Measurements from ENCODE around the gene ANKFY1. TPM values are rescaled to one million over a fixed set of nuclear protein-coding genes. Genes with fewer than 3 reads are reported as not detected.

ANKFY1 gene
- polyA plus RNA-seq, 1 of the 3 experiments (the other 2 are of a cell fraction) = 29.6 TPM

DNA sequence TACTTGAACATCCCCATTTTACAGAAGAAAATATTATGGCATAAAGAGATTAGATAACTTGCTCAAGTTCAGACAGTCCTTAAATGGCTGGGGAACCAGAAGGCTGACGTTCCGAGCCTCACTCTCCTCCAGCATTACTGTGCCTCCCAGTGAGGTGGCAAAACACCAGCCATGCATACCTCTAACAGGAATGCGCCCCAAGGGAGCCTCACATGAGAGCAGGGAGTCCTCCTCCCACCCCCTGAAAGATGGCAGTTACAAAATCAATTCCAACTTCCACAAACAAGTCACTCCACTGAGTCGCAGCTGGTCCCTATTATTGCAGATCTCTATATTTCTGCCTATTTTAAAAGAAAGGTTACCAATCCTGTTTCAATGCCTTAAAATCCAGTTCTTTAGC, 55.5 kb downstream of the ANKFY1 start:
- 0 out of 2 replicates have a peak, but pooled peaks cover 6% of the 10 kb centered on the region for H4K20me1 ChIP-seq (ENCODE audit: insufficient read depth)
- no peak for DNase-seq
- 86% methylated on average over 4 of the region's 4 CpGs for WGBS (ENCODE audit: low lambda C conversion rate)
- CTCF ChIA-PET = interaction anchor here (4.0 kb wide), 1 partner anchor 8 kb away, joined by 18 read pairs; no protein-coding TSS in a partner anchor
- H3K79me2 ChIP-seq (ENCODE audit: insufficient read depth) = peaks cover 39% of the 10 kb centered on the region
- H3K27ac ChIP-seq (ENCODE audit: low read depth in 2 of 2, low read length in 1 of 2) = no peak overlapping the region
- no peak overlapping the region for H3K9ac ChIP-seq
- TF ChIP-seq FOXJ3 (CRISPR knock-in tag; IDR thresholded peaks at IDR 0.05) (no peak), TCF12 (IDR thresholded peaks at IDR 0.05) (no peak), NRF1 (IDR thresholded peaks at IDR 0.05; ENCODE audit: low read depth, low read length) (no peak), EP300 (IDR thresholded peaks at IDR 0.05; ENCODE audit: borderline replicate concordance in 1 of 2, low read depth in 1 of 2, low read length in 1 of 2) (no peak), GABPA (IDR thresholded peaks at IDR 0.05; ENCODE audit: low read depth) (no peak), SMC3 (IDR thresholded peaks at IDR 0.05; ENCODE audit: low read depth, low read length) (no peak), POLR2AphosphoS5 (IDR thresholded peaks at IDR 0.05; ENCODE audit: low read depth, low read length) (no peak)
- TF ChIP-seq, protein P1, sequence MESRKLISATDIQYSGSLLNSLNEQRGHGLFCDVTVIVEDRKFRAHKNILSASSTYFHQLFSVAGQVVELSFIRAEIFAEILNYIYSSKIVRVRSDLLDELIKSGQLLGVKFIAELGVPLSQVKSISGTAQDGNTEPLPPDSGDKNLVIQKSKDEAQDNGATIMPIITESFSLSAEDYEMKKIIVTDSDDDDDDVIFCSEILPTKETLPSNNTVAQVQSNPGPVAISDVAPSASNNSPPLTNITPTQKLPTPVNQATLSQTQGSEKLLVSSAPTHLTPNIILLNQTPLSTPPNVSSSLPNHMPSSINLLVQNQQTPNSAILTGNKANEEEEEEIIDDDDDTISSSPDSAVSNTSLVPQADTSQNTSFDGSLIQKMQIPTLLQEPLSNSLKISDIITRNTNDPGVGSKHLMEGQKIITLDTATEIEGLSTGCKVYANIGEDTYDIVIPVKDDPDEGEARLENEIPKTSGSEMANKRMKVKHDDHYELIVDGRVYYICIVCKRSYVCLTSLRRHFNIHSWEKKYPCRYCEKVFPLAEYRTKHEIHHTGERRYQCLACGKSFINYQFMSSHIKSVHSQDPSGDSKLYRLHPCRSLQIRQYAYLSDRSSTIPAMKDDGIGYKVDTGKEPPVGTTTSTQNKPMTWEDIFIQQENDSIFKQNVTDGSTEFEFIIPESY (IDR thresholded peaks at IDR 0.05; ENCODE audit: borderline replicate concordance, low read depth) = no peak
- TF ChIP-seq, protein P2, sequence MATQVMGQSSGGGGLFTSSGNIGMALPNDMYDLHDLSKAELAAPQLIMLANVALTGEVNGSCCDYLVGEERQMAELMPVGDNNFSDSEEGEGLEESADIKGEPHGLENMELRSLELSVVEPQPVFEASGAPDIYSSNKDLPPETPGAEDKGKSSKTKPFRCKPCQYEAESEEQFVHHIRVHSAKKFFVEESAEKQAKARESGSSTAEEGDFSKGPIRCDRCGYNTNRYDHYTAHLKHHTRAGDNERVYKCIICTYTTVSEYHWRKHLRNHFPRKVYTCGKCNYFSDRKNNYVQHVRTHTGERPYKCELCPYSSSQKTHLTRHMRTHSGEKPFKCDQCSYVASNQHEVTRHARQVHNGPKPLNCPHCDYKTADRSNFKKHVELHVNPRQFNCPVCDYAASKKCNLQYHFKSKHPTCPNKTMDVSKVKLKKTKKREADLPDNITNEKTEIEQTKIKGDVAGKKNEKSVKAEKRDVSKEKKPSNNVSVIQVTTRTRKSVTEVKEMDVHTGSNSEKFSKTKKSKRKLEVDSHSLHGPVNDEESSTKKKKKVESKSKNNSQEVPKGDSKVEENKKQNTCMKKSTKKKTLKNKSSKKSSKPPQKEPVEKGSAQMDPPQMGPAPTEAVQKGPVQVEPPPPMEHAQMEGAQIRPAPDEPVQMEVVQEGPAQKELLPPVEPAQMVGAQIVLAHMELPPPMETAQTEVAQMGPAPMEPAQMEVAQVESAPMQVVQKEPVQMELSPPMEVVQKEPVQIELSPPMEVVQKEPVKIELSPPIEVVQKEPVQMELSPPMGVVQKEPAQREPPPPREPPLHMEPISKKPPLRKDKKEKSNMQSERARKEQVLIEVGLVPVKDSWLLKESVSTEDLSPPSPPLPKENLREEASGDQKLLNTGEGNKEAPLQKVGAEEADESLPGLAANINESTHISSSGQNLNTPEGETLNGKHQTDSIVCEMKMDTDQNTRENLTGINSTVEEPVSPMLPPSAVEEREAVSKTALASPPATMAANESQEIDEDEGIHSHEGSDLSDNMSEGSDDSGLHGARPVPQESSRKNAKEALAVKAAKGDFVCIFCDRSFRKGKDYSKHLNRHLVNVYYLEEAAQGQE (IDR thresholded peaks at IDR 0.05; ENCODE audit: low read depth, low read length) = no peak
- TF ChIP-seq, protein P3, sequence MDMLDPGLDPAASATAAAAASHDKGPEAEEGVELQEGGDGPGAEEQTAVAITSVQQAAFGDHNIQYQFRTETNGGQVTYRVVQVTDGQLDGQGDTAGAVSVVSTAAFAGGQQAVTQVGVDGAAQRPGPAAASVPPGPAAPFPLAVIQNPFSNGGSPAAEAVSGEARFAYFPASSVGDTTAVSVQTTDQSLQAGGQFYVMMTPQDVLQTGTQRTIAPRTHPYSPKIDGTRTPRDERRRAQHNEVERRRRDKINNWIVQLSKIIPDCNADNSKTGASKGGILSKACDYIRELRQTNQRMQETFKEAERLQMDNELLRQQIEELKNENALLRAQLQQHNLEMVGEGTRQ (IDR thresholded peaks at IDR 0.05; ENCODE audit: borderline replicate concordance, low read depth, low read length) = no peak
- TF ChIP-seq, protein P4, sequence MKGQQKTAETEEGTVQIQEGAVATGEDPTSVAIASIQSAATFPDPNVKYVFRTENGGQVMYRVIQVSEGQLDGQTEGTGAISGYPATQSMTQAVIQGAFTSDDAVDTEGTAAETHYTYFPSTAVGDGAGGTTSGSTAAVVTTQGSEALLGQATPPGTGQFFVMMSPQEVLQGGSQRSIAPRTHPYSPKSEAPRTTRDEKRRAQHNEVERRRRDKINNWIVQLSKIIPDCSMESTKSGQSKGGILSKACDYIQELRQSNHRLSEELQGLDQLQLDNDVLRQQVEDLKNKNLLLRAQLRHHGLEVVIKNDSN (IDR thresholded peaks at IDR 0.05; ENCODE audit: borderline replicate concordance, low read depth) = no peak
- TF ChIP-seq, protein P5, sequence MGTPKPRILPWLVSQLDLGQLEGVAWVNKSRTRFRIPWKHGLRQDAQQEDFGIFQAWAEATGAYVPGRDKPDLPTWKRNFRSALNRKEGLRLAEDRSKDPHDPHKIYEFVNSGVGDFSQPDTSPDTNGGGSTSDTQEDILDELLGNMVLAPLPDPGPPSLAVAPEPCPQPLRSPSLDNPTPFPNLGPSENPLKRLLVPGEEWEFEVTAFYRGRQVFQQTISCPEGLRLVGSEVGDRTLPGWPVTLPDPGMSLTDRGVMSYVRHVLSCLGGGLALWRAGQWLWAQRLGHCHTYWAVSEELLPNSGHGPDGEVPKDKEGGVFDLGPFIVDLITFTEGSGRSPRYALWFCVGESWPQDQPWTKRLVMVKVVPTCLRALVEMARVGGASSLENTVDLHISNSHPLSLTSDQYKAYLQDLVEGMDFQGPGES (IDR thresholded peaks at IDR 0.05; ENCODE audit: low read depth, low read length) = no peak
- TF ChIP-seq, protein P6, sequence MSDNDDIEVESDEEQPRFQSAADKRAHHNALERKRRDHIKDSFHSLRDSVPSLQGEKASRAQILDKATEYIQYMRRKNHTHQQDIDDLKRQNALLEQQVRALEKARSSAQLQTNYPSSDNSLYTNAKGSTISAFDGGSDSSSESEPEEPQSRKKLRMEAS (IDR thresholded peaks at IDR 0.05; ENCODE audit: low read depth) = no peak
- H3F3A ChIP-seq (replicated peaks; ENCODE audit: insufficient read depth) = peaks cover 33% of the 10 kb centered on the region
- no peaks in the 10 kb centered on the region for H3K9me2 ChIP-seq
- no peak overlapping the region for H3K4me3 ChIP-seq (ENCODE audit: low read depth in 2 of 2, low read length in 1 of 2)
- H3K9me3 ChIP-seq = no peaks in the 10 kb centered on the region
- peaks cover 39 to 41% of the 10 kb centered on the region in 2 experiments for H3K36me3 ChIP-seq (replicated peaks in 1 of 2; ENCODE audit: control insufficient read depth in 1 of 2, insufficient read depth in 2 of 2, low read length in 1 of 2)
- H3K4me2 ChIP-seq = no peak overlapping the region
- no peak overlapping the region for H2AFZ ChIP-seq (ENCODE audit: low read depth)
- H3K4me1 ChIP-seq (ENCODE audit: control insufficient read depth in 1 of 2, insufficient read depth in 2 of 2, low read depth in 1 of 2, low read length in 1 of 2) = peaks cover 0 to 15% of the 10 kb centered on the region in 2 experiments; a peak in 2 of 4 replicates
- POLR2A ChIA-PET = no interaction called here
- no peaks in the 10 kb centered on the region for H3K27me3 ChIP-seq (ENCODE audit: insufficient read depth)

All from SK-N-SH (cell line).